Lung (tissue), 12 donors: ENCODE data around the gene RASA2. TPM values are rescaled to one million over a fixed set of nuclear protein-coding genes. Genes with fewer than 3 reads are reported as not detected.

ENCODE experiments used
- ATAC-seq: fragments of 200-7000 bp; cut with Tn5 transposase; one replicate; pipeline ENCODE4 v1.9.1; 2020; ENCODE audit warnings: moderate number of reproducible peaks; ENCODE audit not compliant: insufficient read depth, low FRiP score
- DNase-seq, 3 donors: peaks; one replicate each; pipeline ENCODE4 v3.0.0-alpha.2; 2013 to 2017
- H3K27ac ChIP-seq, 2 donors: one replicate each; pipeline ENCODE4 v1.5.1; 2013; ENCODE audit warnings: mild to moderate bottlenecking in 2 of 2, moderate library complexity in 2 of 2, control low read depth in 1 of 2, inconsistent platforms in 1 of 2, low read depth in 1 of 2, low read length in 1 of 2
- H3K27me3 ChIP-seq, 3 donors: one replicate each; pipeline ENCODE4 v1.5.1; 2013; ENCODE audit warnings: low read length in 2 of 3; ENCODE audit not compliant: control insufficient read depth in 3 of 3, insufficient read depth in 3 of 3
- H3K36me3 ChIP-seq, 4 donors: one replicate each; pipeline ENCODE4 v1.5.1; 2013; ENCODE audit warnings: low read length in 4 of 4, mild to moderate bottlenecking in 1 of 4, moderate library complexity in 1 of 4; ENCODE audit not compliant: control insufficient read depth in 4 of 4, insufficient read depth in 4 of 4
- H3K4me1 ChIP-seq, 5 donors: one replicate each; pipeline ENCODE4 v1.5.1; 2013; ENCODE audit warnings: low read length in 5 of 5, mild to moderate bottlenecking in 2 of 5, moderate library complexity in 1 of 5; ENCODE audit not compliant: control insufficient read depth in 5 of 5, insufficient read depth in 5 of 5
- H3K4me3 ChIP-seq: one replicate; pipeline ENCODE4 v1.5.1; 2013; ENCODE audit warnings: mild to moderate bottlenecking, control low read depth, moderate library complexity
- H3K9ac ChIP-seq, 2 donors: one replicate each; pipeline ENCODE4 v1.5.1; 2013; ENCODE audit warnings: low read length in 2 of 2, control low read depth in 1 of 2; ENCODE audit not compliant: insufficient read depth in 1 of 2
- H3K9me3 ChIP-seq, 4 donors: one replicate each; pipeline ENCODE4 v1.5.1; 2013; ENCODE audit warnings: low read length in 3 of 4, mild to moderate bottlenecking in 1 of 4, moderate library complexity in 1 of 4; ENCODE audit not compliant: control insufficient read depth in 4 of 4, insufficient read depth in 3 of 4
- CTCF ChIP-seq: IDR thresholded peaks from 2 replicates; pipeline ENCODE4 v1.5.1; 2012; ENCODE audit warnings: mild to moderate bottlenecking; ENCODE audit errors: control extremely low read depth, extremely low read depth
- WGBS, 2 donors: extraction: QIAGEN DNeasy Blood & Tissue Kit; methylation state at CpG; one replicate each; pipeline ENCODE4 v1.1.7; 2013; 5-methylcytosine and 5-hydroxymethylcytosine counted together
- polyA plus RNA-seq, 2 donors: library from polyadenylated mRNA; stranded (reverse); fragments of 200-250 nt; gene quantifications; one replicate each; pipeline ENCODE4 v1.2.1, GENCODE V29; 2013
- total RNA-seq, 2 donors: library from RNA; depleted of rRNA in 1 of 2; stranded (reverse); fragments of >200 nt in 1 of 2; gene quantifications; one replicate each; pipeline ENCODE4 v1.2.1, GENCODE V29; 2014 to 2021
- donor health status: control.
- donor health status: control.
- donor health status: Bipolar disorder and iron deficiency.
- donor health status: healthy.
- donor health status: DM: yes; HTN: yes; CAD: no.

Gene RASA2
- total and polyA plus RNA-seq, 4 donors, result 6.8 to 27.4 (median 12.9) TPM

- ATAC-seq (peak; percentile 83), DNase-seq (peak; percentile 70 to 76 (median 74))
- Histone ChIP-seq H3K27me3 (peaks cover 0 to 7% (median 0%) of the 10 kb centered on the region in 3 donors), H3K4me1 (peaks cover 0 to 24% (median 3%) of the 10 kb centered on the region in 5 donors), H3K9me3 (peaks cover 0 to 5% (median 0%) of the 10 kb centered on the region in 4 donors), H3K27ac (no peak overlapping the region), H3K36me3 (no peaks in the 10 kb centered on the region), H3K4me3 (peak overlapping the region; percentile 30), H3K9ac (peak overlapping the region; percentile 4 to 34)
- TF ChIP-seq CTCF, result no peak
- 2% methylated on average over 62 to 64 of the region's 64 CpGs for WGBS, 2 donors
Observed at GRCh38 chr3:141659821-141660613, 173.2 kb downstream of the RASA2 start.

GRCh38 chr3:141660614-141660947, 173.8 kb downstream of the RASA2 start:
- no peaks in the 10 kb centered on the region for H3K36me3 ChIP-seq
- H3K9ac ChIP-seq, result peak overlapping the region in 1 of 2 donors; percentile 4
- WGBS, 2 donors, result 53 to 63% methylated on average over 9 of the region's 9 CpGs
- no peak overlapping the region for H3K27ac ChIP-seq
- no peak for TF ChIP-seq CTCF
- no peak overlapping the region for H3K4me3 ChIP-seq
- ATAC-seq, result no peak
- no peak for DNase-seq
- H3K9me3 ChIP-seq, result peaks cover 0 to 5% (median 0%) of the 10 kb centered on the region in 4 donors
- H3K4me1 ChIP-seq, result peaks cover 0 to 24% (median 3%) of the 10 kb centered on the region in 5 donors
- H3K27me3 ChIP-seq, result peaks cover 0 to 7% (median 0%) of the 10 kb centered on the region in 3 donors

- peaks cover 0 to 24% (median 3%) of the 10 kb centered on the region in 5 donors for H3K4me1 ChIP-seq
- no peak overlapping the region for H3K27ac ChIP-seq
- ATAC-seq (no peak), DNase-seq (no peak)
- peaks cover 0 to 5% (median 0%) of the 10 kb centered on the region in 4 donors for H3K9me3 ChIP-seq
- no peak for TF ChIP-seq CTCF
- no peak overlapping the region for H3K9ac ChIP-seq
- H3K36me3 ChIP-seq, result no peaks in the 10 kb centered on the region
- peaks cover 0 to 7% (median 0%) of the 10 kb centered on the region in 3 donors for H3K27me3 ChIP-seq
- WGBS, 2 donors, result 63 to 89% methylated on average over 11 of the region's 11 CpGs
- no peak overlapping the region for H3K4me3 ChIP-seq
Observed at GRCh38 chr3:141661229-141662196, 174.7 kb downstream of the RASA2 start.
